ENCODE measurements around the gene MFSD11.

Gene MFSD11

DNA sequence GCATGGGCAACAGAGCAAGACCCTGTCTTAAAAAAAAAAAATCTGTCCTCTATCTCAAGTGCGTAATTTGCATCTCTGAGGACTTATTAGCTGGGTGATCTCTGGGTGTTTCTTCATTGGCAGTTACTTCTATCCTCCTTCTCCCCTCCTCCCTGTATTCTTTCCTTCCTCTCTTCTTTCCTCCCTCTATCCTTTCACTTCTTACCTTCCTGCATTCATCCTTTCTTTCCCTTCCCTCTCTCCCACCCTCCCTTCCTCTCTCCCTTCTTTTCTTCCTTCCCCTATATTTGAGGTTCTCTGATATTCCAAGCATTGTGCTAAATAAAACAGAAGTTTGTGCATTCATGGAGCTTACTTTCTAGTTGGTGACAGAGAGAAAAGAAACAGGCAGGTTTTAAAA is 10.7 kb downstream of the MFSD11 start:
- no peak overlapping the region for H3K4me3 ChIP-seq (ENCODE audit: low read depth, low read length)
- TF ChIP-seq, protein P1, sequence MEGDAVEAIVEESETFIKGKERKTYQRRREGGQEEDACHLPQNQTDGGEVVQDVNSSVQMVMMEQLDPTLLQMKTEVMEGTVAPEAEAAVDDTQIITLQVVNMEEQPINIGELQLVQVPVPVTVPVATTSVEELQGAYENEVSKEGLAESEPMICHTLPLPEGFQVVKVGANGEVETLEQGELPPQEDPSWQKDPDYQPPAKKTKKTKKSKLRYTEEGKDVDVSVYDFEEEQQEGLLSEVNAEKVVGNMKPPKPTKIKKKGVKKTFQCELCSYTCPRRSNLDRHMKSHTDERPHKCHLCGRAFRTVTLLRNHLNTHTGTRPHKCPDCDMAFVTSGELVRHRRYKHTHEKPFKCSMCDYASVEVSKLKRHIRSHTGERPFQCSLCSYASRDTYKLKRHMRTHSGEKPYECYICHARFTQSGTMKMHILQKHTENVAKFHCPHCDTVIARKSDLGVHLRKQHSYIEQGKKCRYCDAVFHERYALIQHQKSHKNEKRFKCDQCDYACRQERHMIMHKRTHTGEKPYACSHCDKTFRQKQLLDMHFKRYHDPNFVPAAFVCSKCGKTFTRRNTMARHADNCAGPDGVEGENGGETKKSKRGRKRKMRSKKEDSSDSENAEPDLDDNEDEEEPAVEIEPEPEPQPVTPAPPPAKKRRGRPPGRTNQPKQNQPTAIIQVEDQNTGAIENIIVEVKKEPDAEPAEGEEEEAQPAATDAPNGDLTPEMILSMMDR (IDR thresholded peaks at IDR 0.05; ENCODE audit: insufficient read depth, low read depth, low read length, missing control alignments) = no peak
- DNase-seq (ENCODE audit: low read depth) = no peak

DNA sequence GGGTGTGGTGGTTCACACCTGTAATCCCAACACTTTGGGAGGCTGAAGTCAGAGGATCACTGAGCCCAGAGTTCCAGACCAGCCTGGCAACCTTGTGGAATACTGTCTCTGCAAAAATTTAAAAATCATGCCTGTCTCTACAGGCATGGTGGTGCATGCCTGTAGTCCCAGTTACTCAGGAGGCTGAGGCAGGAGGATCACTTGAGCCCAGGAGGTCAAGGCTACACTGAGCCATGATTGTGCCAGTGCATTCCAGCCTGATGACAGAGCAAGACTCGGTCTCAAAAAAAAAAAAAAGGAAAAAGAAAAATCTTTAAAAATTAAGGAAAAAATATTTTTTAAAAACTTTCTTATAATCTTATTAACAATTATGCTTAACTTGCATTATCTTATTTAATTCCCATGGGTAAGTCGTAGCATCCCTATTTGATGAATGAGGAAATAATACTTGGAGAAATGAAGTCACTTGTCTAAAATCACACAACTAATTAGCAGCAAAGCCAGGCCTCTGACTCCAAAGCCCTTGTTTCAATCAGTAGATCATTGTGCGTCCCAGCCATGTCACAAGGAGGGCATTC is 13.6 kb downstream of the MFSD11 start:
- DNase-seq (ENCODE audit: low read depth) = no peak
- no peak overlapping the region for H3K4me3 ChIP-seq (ENCODE audit: low read depth, low read length)
- TF ChIP-seq, protein P1 (IDR thresholded peaks at IDR 0.05; ENCODE audit: insufficient read depth, low read depth, low read length, missing control alignments) = no peak

DNA sequence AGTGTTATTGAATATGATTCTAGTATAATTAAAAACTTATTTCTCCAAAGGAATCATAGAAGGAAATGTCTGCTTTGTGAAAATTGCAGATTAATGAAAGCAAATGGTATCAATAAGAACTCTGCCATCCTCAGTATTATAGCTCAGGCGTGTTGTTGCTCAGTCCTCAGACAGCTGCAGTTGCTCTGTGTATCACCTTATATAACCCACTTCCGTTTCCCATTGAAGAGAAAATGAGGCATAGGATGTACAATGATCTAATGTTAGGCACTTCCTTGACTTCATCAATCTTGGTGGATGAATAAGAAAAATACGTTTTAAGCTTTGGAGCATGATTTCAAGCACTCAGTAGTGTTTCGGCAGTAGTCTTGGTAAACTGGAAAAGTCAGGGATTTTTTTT is 14.1 kb downstream of the MFSD11 start:
- DNase-seq (ENCODE audit: low read depth) = no peak
- TF ChIP-seq, protein P1 (IDR thresholded peaks at IDR 0.05; ENCODE audit: insufficient read depth, low read depth, low read length, missing control alignments) = no peak

DNA sequence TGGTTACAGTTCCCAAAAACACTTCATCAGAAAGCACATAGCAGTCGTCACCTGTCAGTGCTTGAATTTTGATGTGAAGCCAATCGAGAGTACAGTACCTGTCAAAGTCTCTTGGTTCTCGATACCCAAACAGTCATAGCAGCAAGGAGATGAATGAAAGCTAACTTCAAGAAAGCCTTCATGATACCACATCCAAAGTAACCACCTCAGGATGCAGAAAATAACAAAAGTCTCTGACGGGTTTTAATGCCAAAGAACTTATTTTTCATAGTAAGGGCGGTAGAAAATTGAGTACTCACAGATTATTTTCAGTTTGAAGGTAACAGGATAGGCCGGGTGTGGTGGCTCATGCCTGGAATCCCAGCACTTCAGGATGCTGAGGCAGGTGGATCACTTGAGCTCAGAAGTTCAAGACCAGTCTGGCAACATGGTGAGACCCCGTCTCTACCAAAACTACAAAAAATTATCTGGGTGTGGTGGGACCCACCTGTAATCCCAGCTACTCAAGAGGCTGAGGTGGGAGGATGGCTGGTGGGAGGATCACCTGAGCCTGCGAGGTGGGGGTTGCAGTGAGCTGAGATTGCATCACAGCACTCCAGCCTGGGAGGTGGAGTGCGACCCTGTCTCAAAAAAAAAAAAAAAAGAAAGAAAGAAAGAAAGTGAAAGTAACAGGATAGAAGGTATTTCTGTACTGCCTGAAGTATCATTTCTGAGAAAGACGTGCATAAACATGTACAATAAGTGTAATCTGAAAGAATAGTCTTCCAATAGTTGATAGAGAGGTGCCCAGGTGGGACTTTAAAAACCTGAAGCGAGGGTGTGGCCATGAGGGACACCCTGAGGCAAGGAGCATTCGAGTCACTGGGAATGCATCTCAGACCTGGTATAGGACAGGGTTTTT is 15.4 kb downstream of the MFSD11 start:
- no peak for DNase-seq (ENCODE audit: low read depth)
- TF ChIP-seq, protein P1 (IDR thresholded peaks at IDR 0.05; ENCODE audit: insufficient read depth, low read depth, low read length, missing control alignments) = no peak
- no peak overlapping the region for H3K4me3 ChIP-seq (ENCODE audit: low read depth, low read length)

More for the DNA sequence above, 14.1 kb downstream of the MFSD11 start:
- H3K4me3 ChIP-seq (ENCODE audit: low read depth, low read length) = no peak overlapping the region

DNA sequence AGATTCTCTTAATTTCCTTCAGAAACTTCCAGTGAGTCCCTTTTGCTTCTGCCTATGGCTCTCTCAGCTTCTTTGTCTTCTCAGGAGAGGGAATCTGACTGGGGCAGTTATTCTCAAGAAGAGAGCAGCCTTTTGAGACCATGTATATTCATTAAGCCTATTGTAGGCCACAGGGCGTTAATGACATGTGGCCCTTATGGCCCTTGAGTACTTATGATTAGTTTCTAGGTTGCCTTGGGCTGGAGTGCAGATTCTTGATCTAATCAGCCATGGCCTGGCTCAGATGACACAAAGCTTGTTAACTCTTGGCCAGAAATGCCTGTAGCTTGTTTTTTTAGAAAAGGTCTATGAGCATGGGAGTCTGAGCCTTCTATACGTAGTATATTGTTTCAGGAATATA is 17.4 kb downstream of the MFSD11 start:
- H3K4me3 ChIP-seq (ENCODE audit: low read depth, low read length) = no peak overlapping the region
- no peak for DNase-seq (ENCODE audit: low read depth)
- TF ChIP-seq, protein P1 (IDR thresholded peaks at IDR 0.05; ENCODE audit: insufficient read depth, low read depth, low read length, missing control alignments) = no peak

DNA sequence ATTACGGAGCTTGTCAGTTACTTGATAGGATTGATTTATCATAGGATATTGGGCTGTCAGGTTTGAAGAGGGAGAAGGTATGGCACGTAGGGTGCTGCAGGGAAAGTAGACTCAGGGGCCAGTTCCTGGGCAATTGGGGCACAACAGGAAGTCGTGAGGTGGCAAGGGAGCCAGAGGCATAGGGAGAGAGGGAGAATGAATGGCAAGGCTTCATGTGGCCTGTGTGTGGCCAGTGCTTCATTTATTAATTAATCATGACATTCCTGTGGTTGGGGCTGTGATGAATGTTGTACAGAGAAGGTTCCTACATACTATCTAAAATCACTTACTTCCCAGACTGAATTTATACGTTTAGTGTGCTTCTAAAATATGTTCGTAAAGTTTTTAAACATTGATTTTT is 19.3 kb downstream of the MFSD11 start:
- H3K4me3 ChIP-seq (ENCODE audit: low read depth, low read length) = no peak overlapping the region
- TF ChIP-seq, protein P1 (IDR thresholded peaks at IDR 0.05; ENCODE audit: insufficient read depth, low read depth, low read length, missing control alignments) = no peak
- no peak for DNase-seq (ENCODE audit: low read depth)

Data from GM12865 (cell line).